Measurements from ENCODE around the gene AKIP1.
"Not testable (repeated sequence)": the region's sequence is repeated elsewhere in the genome, so short reads cannot be mapped to it uniquely, and the experiment has no call there.

AKIP1 gene

DNA sequence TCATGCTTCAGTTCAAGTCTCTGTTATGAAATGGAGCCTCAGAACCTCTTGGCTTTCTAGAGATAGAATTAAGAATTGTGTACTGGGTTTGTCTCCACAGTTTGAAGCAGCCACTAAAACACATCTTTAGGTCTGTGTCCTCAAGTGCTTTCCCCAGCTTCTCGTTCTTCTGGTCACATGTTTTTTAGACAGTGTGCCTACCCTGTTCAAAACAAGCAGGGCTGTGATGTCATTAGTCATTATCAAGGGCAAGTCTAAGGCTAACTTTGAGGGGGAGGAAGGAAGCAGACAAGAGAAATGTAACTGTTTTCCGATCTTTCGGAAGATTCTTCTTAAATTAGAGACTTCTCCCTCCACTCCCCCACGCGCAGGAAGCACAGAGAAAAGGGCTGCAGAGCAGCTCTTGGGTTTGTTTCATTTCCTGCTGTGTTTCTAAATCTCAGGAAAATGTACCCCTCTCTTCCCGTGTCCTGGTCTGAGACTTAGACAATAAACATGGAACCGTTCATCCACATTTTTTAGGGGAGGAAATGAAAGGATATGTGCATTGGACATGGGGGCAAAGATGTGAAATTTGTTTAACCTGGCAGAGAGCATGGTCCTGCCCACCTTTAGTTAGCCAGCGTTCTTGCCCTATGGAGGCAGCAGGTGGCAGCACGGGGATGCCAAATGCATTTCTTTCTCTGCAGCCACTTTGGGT is 3.1 kb downstream of the AKIP1 start:
- intact Hi-C loops (cut with DNase I) = loop anchor here (5.0 to 10.0 kb wide), 3 partner anchors 48 to 229 kb away; partner anchors contain the start of genes RPL27A, TMEM9B and TRIM66
- DNase-seq = peak in 7 of 10 donors; percentile 25 to 91 (median 53)

DNA sequence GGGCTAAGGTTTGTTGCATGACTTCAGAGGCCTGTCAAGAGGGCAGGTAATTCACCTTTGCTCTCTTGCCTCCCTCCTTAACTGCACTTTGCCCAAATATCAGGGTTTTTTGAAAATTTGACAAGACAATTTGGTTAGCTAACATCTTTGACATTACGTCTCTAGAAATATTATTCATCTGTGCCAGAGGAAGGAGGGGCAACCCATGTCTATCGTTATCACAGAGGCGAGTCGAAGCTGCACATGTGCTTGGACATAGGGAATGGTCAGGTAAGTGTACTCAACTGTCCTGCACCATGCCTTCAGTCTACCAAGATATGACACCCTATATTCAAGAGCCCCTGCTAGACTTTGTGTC is 3.7 kb downstream of the AKIP1 start:
- no peak for DNase-seq
- intact Hi-C loops (cut with DNase I) = loop anchor here (5.0 to 10.0 kb wide), 3 partner anchors 48 to 230 kb away; partner anchors contain the start of genes RPL27A, TMEM9B and TRIM66

DNA sequence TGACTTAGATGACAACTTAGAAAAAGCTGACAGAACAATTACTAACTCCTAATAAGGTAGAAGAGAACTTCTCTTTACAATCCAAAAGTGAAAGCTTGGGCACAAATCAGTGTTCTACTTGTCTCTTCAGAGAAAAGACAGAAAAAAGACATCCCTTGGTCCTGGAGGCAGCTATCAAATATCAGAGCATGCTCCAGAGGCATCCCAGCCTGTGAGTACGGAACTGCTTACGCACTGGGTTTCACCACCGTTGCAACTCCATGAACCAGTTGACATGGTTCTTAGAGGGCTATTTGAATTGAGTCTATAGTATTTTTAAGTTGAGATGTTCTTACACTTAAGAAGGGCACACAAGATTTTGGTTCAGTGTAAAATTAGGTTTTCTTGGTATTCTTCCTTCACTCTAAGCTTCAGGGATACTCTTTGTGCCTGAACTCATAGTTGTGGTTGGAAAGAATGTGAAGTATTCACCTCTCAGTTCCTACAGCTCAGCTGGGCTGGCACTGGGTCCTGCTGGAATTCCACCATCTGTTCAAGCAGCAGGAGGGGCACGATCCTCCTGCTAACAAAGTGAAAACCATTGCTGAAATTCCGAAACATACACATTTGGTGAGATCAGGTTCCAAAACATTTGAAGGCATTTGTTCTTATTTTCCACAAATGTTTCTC is 6.3 kb downstream of the AKIP1 start:
- no peak for DNase-seq
- intact Hi-C loops (cut with DNase I) = loop anchor here (10.0 kb wide), 1 partner anchor 232 kb away; the partner anchor contains the start of genes RPL27A and TRIM66

DNA sequence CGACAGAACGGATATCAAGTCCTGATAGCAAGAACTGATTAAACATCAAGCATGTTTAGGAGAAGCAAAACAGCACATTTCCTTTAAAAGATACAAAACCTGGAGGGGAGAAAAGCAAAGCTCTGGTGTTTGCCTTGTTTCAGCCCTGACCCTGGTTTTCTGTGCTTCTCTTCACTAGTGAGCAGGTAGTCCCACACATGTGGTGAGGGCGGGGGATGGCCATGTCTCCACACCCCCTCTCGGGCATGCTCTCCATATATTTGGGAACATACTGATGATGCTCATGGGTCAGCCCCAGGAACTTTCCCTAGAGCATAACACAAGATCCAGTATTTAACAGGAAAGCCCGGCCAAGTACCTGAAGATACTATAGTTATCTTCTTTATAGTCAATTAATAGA is 11.7 kb downstream of the AKIP1 start:
- intact Hi-C loops (cut with DNase I) = no loop called here
- DNase-seq = no peak

DNA sequence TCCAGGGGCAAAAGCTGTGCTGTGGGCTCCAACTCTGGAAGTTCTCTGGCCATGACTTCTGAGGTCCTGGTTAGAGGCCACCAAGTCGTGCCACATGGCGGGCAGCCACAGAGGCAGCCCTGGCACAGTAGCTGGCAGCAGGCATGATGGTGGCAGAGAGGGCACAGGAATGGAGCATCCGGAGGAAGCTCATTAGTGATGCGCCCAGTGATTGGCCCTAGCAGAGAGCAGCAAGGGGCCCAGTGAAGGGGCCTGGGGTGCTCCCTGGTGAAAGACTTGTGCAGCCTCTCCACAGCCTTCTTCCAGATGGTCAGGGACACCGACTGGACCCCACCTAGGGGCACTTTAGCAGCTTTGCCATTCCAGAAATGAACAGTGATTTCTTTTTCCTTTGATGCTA is 14.7 kb downstream of the AKIP1 start:
- intact Hi-C loops (cut with DNase I) = no loop called here
- DNase-seq = no peak

DNA sequence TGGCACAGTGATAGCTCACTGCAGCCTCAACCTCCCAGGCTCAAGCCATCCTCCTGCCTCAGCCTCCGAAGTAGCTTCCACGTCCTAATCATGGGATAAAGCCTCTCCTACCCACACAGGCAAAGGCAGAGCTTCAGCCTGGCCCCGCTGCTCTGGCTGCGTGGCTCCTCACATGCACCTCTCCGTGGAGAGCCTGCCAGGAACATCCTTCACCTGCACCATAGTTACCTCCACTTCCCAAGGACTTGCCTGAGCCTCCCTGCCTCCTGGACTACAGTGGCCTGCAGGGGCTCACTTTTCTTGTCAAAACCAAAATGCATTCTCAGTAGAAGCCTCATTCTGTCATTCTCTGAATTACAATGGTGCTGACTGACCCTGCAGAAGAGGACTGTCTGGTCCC is 15.2 kb downstream of the AKIP1 start:
- intact Hi-C loops (cut with DNase I) = no loop called here
- no peak for DNase-seq

DNA sequence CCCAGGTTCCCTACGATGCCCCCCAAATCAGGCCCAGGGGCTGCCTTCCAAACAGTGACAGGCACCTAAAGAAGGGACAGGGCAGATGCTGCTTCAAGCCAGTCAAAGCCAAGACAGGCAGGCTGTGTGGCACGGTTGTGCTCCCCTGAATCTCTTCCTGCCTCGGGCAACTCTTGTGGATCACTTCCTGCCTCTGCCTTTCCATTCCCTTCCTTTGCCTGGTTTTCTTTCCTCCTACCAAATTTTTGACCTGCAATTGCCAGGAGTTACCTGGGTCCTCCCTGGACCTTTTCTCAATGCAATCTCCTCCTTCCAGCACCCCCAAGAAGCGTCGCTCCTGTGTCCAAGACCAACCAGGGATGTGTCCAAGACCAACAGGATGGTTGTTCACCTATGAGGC is 16.2 kb downstream of the AKIP1 start:
- intact Hi-C loops (cut with DNase I) = no loop called here
- DNase-seq = no peak

DNA sequence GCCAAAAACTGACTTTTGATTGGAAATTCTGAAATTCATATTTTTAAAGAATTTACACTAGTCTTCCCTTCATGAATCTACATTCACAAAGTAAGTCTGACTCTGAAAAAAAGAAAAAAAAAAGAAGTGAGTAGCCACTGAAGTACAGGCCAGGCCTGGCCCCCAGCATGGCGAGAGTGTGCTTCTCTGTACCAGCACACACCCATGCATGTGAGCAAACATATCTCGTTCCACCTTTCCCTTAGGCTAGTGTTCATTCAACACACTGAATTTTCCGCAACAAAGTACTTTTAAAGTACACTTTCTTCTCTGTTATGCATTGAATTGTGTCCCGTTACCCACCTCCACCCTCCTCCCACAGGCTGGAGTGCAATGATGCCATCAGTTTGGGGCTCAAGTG is 17.2 kb downstream of the AKIP1 start:
- no peak for DNase-seq
- intact Hi-C loops (cut with DNase I) = no loop called here

DNA sequence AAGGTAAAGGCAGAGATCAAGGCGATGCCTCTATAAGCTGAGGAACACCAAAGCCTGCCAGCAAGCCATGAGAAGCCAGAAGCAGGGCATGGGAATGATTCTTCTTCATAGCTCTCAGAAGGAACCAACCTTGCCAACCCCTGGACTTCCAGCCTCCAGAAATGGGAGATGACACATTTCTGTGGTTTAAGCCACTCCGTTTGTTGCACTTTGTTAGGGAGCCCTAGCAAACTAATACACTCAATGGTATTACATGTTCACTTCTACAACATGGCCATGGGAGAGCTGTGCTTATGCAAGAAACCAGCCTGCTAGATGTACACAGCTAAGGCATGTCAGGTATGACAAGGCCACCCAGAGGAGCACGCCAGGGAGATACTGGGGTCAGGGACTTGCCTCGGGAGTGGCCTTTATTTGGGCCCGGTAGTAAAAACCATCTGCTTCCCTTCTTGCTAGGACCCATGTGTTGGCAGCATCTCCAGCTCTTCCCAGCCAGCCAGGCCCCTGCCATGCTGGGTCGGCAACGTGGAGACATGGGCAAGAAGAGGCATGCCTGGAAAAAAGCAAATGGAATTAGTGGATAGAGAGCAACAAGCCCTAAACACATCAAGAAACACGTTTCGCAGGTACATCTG is 18.1 kb downstream of the AKIP1 start:
- intact Hi-C loops (cut with DNase I) = no loop called here
- DNase-seq = no peak

DNA sequence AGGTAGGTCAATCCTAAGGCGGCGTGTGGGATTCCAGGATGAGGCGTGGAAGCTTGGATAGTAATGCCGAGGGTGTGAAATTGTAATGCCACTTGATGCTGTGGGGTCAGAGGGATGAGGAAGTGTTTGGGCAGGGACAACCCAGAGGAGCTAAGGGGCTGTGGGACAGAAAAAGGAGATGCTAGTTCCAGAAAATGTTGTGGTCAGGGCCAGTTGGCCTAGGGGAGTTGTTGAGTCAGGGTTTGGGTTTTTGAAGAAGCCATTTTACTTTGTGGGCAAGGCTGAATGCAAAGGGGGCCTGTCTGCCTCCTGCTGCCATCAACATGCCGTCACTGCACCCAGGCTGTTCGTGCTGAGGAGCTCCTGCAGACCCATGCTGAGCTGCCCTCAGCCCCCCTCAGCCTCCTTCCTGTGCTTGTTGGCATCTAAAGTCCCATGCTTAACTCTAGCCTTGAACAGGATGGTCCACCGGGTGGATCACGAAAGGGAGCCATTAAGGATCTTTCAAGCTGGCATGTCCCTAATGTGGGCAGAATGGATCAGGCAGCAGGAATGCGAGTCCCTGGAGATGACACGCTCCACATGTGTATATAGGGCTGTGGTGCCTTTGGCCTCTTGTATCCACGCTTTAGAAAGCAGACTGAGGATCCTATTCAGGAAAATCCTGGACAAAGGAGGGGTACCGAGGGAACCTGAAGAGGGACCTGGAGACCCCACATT is 19.6 kb downstream of the AKIP1 start:
- no peak for DNase-seq
- intact Hi-C loops (cut with DNase I) = no loop called here

DNA sequence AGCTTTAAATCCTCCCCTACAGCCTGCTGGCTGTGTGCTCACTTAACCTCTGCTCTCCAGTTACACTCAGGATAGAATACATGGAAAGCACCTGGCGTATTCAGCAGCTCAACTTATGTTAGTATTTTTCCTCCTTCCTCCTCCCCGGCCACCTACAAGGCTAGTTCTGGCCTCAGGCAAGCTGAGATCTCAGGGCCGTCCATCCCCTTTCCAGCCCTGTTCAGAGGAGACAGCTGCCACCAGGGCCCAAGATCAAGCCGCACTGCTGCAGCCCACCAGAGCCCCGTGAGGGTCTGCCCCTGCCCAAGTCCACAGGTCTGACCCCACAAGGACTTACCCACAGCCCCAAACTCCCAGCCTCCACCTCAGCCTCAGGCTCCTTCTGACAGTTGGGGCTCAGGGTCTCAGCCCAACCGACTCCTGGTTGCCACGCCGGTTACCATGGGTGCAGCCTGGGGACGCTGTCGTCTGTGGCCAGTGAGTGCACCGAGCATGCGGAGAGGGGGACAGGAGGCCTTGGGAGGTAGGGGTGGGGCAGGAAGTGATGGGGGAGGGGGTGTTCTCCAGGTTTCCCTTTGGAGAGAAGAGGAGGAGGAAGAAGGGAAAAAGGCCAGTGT is 21.7 kb downstream of the AKIP1 start, which contains the start of gene C11orf16:
TSS of gene C11orf16 (minus strand) at position 384 of the 617 bp plus-strand sequence. CDS start 639 bp downstream, outside the sequence.
- no peak for DNase-seq
- intact Hi-C loops (cut with DNase I) = no loop called here

DNA sequence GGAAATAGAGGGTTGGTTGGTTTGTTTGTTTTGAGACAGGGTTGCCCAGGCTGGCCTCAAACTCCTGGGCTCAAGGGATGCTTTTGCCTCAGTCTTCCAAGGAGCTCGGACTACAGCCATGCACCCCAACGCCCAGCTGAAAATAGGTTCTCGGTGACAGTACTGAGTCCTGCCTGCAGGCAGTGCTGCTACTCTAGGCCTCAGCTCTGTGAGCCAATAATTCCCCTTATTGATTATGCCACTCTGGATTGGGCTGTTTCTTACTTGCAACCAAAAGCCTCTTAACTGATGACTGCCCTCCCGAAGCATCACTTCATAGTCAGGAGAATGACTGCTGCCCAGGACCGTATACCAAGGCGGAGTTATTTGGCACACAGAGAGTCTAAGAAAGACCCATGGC is 22.9 kb downstream of the AKIP1 start:
- intact Hi-C loops (cut with DNase I) = no loop called here
- no peak for DNase-seq

DNA sequence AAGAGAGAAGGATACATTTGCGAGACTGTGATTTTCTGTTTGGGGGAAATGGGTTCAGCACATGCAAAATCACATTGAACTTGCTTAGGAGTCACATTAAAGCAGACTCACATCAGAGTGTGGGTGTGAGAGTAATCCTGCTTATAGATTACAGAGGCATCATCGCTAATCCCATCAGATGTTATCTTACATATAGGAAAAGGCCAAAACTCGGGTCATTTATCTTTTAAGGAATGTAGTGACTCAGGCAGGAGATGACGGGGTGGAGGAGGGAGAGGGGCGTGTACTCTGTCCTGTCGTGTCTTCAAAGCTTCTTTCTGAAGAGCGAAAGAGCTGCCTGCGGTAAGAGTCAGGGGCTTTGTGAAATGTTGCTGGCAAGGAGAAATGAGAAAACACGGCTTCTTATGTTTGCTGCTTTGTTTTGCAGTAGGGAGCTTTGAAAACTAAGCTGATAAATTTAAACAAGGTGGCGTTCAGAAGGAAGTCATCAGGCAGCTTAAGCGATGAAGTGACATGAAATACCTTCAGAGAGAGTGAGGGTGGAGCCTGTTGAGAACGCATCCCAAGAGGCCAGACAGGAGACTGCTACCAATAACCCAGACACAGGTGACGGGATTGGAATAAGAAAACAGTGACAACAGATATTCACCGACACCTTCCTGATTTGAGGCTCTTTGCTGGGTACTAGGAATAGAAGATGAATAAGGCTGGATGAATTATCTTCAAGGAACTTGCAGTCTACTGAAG is 23.9 kb downstream of the AKIP1 start:
- no peak for DNase-seq
- intact Hi-C loops (cut with DNase I) = no loop called here

DNA sequence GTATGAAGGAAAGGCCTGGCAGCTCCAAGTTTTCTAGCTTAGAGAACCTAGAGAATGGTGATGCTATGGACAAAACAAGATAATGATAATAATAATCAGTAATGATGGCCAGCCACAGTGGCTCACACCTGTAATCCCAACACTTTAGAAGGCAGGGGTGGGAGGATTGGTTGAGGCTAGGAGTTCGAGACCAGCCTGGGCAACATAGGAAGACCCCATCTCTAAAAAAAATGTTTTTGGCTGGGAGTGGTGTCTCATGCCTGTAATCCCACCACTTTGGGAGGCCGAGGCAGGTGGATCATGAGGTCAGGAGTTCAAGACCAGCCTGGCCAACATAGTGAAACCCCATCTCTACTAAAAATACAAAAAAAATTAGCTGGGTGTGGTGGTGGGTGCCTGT is 24.8 kb downstream of the AKIP1 start:
- intact Hi-C loops (cut with DNase I); DNase-seq: not testable (repeated sequence)

DNA sequence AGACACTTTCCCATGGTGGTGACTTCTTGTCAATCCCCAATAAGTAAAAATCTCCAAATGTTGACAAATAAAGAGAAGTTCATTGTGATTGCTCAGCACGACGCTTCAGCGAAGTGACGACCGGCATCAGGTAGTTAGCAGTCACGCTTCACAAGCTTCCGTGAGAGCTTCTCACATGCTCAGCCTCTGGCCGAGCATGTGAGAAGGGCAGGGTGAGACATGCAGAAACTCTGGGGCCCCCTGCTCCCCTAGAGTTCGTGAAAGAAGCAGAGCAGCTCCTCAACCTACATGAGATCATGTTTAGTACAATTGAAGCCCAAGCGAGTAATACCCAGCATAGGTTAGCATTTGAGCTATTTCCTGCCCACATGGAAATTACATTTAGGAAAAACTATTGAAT is 26.2 kb downstream of the AKIP1 start:
- no peak for DNase-seq
- intact Hi-C loops (cut with DNase I) = no loop called here

DNA sequence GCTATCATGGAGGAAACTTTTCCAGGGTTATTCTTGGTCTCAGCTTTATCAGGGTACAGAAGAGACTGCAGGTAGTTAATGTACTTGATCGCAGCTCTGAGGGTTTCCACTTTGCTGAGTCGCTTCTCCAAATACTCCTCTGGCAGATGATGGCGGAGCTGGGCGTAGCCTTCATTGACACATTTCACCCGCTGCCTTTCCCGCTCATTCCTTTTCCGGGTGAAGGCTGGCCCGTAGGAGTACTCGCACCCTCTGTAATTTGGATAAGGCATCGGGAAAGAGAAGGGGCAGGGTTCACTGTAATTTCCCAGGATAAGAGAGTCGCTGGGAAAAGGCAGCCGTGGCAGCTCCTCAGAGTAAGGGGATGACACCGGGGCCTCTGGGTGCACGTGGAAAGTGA is 26.7 kb downstream of the AKIP1 start:
- intact Hi-C loops (cut with DNase I) = no loop called here
- DNase-seq = no peak

DNA sequence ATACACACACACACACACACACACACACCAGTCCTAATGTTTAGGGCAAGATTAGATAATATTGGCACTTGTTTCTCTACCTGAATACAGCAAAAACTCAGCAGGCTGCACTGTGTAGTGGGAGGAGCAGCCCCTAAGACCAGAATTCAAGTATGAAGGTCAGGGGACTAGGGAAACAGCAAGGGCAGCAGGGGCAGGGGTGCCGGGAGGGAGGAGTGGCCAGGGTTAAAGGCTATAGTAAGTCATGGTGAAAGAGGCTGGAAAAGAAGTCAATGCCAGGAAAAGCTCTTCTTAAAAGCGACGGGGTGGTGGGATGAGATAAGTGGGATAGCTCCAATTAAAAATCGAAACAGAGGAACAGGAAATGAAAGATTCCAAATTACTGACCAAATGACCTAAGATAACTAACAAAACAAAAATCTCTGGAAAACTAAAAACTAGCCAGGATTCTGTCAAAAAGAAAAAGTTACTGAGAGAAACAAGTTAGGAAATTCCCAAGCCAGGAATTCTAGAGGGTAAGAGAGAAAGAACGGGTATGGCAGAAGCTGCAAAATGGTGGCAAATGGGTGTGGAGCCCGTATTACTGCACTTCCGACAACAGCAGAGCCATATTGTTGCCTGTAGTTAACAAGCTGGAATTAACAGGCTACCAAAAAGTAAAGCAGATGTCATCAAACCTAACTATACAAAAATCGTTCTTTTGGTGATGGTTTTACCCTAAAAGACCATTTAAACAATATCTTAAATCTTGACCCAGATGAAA is 30.5 kb downstream of the AKIP1 start:
- no peak for DNase-seq
- intact Hi-C loops (cut with DNase I) = no loop called here

DNA sequence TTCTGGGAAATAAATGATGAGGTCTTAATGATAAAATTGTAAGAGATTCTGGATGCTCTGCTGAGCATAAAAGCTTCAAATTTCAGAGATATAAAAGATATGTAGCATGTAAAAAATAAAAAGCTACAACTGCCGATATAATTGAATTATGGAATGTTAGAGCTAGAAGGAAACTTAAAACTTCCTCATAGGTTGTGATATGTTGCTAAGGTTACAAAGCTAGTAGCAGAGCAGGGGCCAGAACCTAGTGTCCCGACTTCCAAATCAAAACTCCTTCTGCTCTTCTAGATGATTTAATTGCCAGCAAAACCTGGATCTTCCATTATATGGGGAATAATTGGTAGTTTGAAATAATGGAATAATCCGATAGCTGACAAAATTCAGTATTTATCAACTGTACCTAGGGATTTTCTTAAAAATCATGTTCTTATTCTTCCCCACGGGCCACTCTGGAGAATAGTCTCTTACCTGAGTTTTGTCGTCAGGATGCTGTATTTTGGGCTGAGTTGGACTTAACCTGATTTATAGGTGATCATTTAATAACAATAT is 31.6 kb downstream of the AKIP1 start, which contains the start of gene ASCL3:
TSS of gene ASCL3 (minus strand) at position 499 of the 549 bp plus-strand sequence. CDS start 4,855 bp downstream, outside the sequence.
- no peak for DNase-seq
- intact Hi-C loops (cut with DNase I) = no loop called here

Data from posterior cingulate gyrus (tissue), 11 donors.